Measurements from ENCODE around the gene PSMA6.
"Not testable (repeated sequence)": the region's sequence is repeated elsewhere in the genome, so short reads cannot be mapped to it uniquely, and the experiment has no call there.

The PSMA6 gene

DNA sequence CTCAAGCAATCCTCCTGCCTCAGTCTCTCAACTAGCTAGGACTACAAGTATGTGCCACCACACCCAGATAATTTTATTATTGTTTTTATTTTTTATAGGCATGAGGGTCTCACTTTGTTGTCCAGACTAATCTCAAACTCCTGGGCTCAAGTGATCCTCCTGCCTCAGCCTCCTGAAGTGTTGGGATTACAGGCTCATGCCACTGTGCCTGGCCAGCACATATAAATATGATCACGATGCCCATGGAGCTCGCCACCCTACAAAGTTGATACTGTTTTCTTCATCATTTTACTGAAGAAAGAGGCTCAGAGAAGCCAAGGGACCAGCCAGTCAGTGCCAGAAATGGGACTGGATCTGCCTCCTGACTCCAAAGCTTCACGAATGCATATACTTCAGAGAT, 59.3 kb downstream of the PSMA6 start:
- no peak for TF ChIP-seq GATA1 (IDR thresholded peaks at IDR 0.05; ENCODE audit: low read depth, low read length)
- no peak for TF ChIP-seq POLR2A (IDR thresholded peaks at IDR 0.05; ENCODE audit: low read length)
- DNase-seq = no peak

- no peak for DNase-seq
- TF ChIP-seq POLR2A (IDR thresholded peaks at IDR 0.05; ENCODE audit: low read length) (no peak), GATA1 (IDR thresholded peaks at IDR 0.05; ENCODE audit: low read depth, low read length) (no peak)
These were observed 59.7 kb downstream of the PSMA6 start for GRCh38 chr14:35351897-35352273.

DNA sequence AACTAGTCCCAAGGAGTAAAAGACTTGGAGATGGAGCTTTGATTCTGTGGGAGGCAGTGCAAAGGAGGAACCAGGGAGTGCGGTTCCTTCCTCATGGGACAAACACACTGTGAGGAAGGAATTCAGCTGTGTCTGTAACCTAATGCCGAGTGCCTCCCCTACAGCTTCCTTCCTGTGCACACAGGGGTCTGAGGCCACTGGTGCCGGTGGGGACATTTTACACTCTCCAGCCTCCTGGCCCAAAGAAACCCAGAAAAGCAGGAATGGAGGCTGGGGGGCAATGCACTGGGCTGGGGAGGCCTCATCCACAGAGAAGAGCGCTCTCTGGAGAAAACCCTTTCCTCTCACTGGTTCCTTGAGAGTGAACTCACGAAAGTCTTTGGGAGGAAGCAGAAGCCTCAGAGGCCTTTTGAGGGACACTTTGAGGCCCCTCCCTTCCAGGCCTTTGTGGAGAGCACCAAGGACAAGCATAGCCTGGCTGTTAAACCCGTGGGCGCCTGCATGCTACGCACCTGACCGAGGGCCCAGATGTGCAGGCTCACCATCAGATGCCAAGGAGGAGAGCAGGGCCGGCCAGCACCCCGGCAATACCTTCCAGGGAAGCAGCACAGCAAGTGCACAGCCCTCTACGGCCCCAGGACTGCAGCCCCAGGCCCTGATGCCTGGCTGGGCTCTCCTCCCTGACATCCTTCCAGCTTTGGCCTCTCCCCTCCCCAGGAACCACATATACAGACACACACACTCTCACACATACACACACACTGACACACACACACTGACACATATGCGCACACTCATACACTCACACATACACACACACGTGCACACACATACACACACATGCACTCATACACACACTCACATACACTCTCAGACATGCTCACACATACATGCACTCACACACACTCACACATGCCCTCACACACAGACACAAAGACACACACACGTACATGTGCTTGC, 60.4 kb downstream of the PSMA6 start:
- no peak for DNase-seq
- TF ChIP-seq GATA1 (IDR thresholded peaks at IDR 0.05; ENCODE audit: low read depth, low read length) (no peak), POLR2A (IDR thresholded peaks at IDR 0.05; ENCODE audit: low read length) (no peak)

DNA sequence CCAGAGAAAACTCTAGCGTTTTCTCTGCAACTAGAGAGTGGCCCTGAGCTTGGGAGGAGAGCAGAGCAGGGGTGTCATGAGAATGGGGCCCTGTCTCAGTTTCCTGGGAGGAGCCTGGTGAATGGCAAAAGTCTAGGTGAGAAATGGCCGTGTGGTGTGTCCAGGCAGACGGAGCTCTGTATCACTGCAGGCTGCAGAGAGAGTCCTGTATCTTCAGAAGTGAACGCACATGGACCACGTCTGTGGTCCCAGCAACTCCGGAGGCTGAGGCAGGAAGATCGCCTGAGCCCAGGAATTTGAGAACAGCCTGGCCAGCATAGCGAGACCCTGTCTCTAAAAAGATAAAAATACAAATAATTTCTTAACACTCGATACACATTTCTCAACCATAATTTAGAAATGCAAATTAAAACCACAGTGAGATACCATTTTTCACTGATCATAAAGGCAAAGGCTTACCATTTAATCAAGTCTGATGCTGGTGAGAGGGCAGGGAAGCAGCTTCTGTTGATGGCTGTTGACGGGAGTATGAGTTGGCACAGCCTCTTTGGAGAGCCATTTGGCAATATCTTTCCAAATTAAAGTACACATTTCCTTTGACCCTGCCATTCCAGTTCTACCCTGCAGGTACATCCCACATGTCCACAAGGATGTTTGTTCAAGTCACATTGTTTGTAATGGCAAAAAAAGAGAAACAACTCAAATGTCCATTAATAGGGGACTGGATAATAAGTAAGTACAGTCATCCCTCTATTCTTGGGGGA, 61.4 kb downstream of the PSMA6 start:
- no peak for DNase-seq
- TF ChIP-seq GATA1 (IDR thresholded peaks at IDR 0.05; ENCODE audit: low read depth, low read length) (no peak), POLR2A (IDR thresholded peaks at IDR 0.05; ENCODE audit: low read length) (no peak)

- not testable (repeated sequence) for DNase-seq
These were observed 63.1 kb downstream of the PSMA6 start for GRCh38 chr14:35355235-35355634.

- DNase-seq = peak in 1 of 2 experiments; percentile 24
- no peak for TF ChIP-seq POLR2A (IDR thresholded peaks at IDR 0.05; ENCODE audit: low read length)
- no peak for TF ChIP-seq GATA1 (IDR thresholded peaks at IDR 0.05; ENCODE audit: low read depth, low read length)
These were observed 64.0 kb downstream of the PSMA6 start for GRCh38 chr14:35355981-35356841.

- peak in 1 of 2 experiments; percentile 48 for DNase-seq
These were observed 67.5 kb downstream of the PSMA6 start for GRCh38 chr14:35359655-35360054.

DNA sequence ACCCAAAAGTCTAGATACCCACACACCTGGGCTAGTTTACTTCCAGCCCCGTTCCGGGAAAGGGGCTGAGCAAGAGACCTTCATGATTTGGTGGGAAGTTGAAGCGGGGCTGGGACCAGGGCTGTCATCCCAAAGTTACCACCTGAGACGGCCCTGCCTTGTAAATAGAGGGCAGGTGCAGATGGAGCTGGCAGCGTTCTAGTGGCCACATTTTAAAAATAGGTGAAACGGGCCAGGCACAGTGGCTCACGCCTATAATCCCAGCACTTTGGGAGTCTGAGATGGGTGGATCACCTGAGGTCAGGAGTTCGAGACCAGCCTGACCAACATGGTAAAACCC, 68.9 kb downstream of the PSMA6 start:
- DNase-seq = no peak
- TF ChIP-seq POLR2A (IDR thresholded peaks at IDR 0.05; ENCODE audit: low read length) (no peak), GATA1 (IDR thresholded peaks at IDR 0.05; ENCODE audit: low read depth, low read length) (no peak)

- no peak for DNase-seq
- TF ChIP-seq POLR2A (IDR thresholded peaks at IDR 0.05; ENCODE audit: low read length) (no peak), GATA1 (IDR thresholded peaks at IDR 0.05; ENCODE audit: low read depth, low read length) (no peak)
These were observed 70.3 kb downstream of the PSMA6 start for GRCh38 chr14:35362450-35362849.

GRCh38 chr14:35362911-35363374, 70.8 kb downstream of the PSMA6 start:
- DNase-seq = no peak
- TF ChIP-seq POLR2A (IDR thresholded peaks at IDR 0.05; ENCODE audit: low read length) (no peak), GATA1 (IDR thresholded peaks at IDR 0.05; ENCODE audit: low read depth, low read length) (no peak)

GRCh38 chr14:35365130-35366055, 73.2 kb downstream of the PSMA6 start:
- TF ChIP-seq GATA1 (IDR thresholded peaks at IDR 0.05; ENCODE audit: low read depth, low read length) (no peak), POLR2A (IDR thresholded peaks at IDR 0.05; ENCODE audit: low read length) (peak; percentile 49)

GRCh38 chr14:35366056-35366451, 73.9 kb downstream of the PSMA6 start:
- peak; percentile 41 to 68 for DNase-seq
- TF ChIP-seq GATA1 (IDR thresholded peaks at IDR 0.05; ENCODE audit: low read depth, low read length) (no peak), POLR2A (IDR thresholded peaks at IDR 0.05; ENCODE audit: low read length) (no peak)

More at GRCh38 chr14:35365130-35366055, 73.2 kb downstream of the PSMA6 start:
- peak; percentile 73 to 88 for DNase-seq

- DNase-seq = no peak
- TF ChIP-seq POLR2A (IDR thresholded peaks at IDR 0.05; ENCODE audit: low read length) (no peak), GATA1 (IDR thresholded peaks at IDR 0.05; ENCODE audit: low read depth, low read length) (no peak)
These were observed 74.4 kb downstream of the PSMA6 start for GRCh38 chr14:35366521-35366976.

All from erythroblast (primary cell).